Testis (tissue), 2 donors: Measurements from ENCODE around the gene SEPTIN2.

ENCODE experiments used
- POLR2A ChIP-seq: fragments of 450-650 bp; IDR thresholded peaks from one replicate; pipeline ENCODE4 v1.6.1; 2017; ENCODE audit warnings: antibody characterized with exemption, mild to moderate bottlenecking, moderate library complexity
- TF ChIP-seq, protein P1 (sequence below), 3 experiments: fragments of 450-650 bp in 2 of 3; fragments of 200-600 bp in 1 of 3; sonication (generic) in 1 of 3; IDR thresholded peaks; one replicate each; pipeline ENCODE4 v1.5.1; 2016 to 2019; ENCODE audit warnings: antibody characterized with exemption in 3 of 3, mild to moderate bottlenecking in 2 of 3, moderate library complexity in 1 of 3

GRCh38 chr2:241321886-241322285 lies 6.2 kb downstream of the SEPTIN2 start:
- TF ChIP-seq, protein P1, sequence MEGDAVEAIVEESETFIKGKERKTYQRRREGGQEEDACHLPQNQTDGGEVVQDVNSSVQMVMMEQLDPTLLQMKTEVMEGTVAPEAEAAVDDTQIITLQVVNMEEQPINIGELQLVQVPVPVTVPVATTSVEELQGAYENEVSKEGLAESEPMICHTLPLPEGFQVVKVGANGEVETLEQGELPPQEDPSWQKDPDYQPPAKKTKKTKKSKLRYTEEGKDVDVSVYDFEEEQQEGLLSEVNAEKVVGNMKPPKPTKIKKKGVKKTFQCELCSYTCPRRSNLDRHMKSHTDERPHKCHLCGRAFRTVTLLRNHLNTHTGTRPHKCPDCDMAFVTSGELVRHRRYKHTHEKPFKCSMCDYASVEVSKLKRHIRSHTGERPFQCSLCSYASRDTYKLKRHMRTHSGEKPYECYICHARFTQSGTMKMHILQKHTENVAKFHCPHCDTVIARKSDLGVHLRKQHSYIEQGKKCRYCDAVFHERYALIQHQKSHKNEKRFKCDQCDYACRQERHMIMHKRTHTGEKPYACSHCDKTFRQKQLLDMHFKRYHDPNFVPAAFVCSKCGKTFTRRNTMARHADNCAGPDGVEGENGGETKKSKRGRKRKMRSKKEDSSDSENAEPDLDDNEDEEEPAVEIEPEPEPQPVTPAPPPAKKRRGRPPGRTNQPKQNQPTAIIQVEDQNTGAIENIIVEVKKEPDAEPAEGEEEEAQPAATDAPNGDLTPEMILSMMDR (IDR thresholded peaks at IDR 0.05), result no peak
- no peak for TF ChIP-seq POLR2A
